ENCODE results near the gene LMAN1. TPM values are rescaled to one million over a fixed set of nuclear protein-coding genes. Genes with fewer than 3 reads are reported as not detected.
A peak's percentile ranks its signal among the peaks of the same experiment; 100 is the strongest.

LMAN1 gene
- total and polyA plus RNA-seq, 2 of the 13 experiments (the other 11 are each of a cell fraction or from before 2014, with no cell fraction given): 127 to 131 TPM

- TF ChIP-seq ZBED4 (CRISPR knock-in tag; IDR thresholded peaks at IDR 0.05; ENCODE audit: borderline replicate concordance): no peak
- TF ChIP-seq PITX1 (CRISPR knock-in tag; IDR thresholded peaks at IDR 0.05): 0 out of 2 replicates have a peak, but pooled peaks have one; percentile 13
- no peak for TF ChIP-seq ZFP41 (CRISPR knock-in tag; IDR thresholded peaks at IDR 0.05; ENCODE audit: borderline replicate concordance)
- no peak for TF ChIP-seq BRF2 (CRISPR knock-in tag; IDR thresholded peaks at IDR 0.05)
- no peak for TF ChIP-seq ZSCAN9 (CRISPR knock-in tag; IDR thresholded peaks at IDR 0.05; ENCODE audit: borderline replicate concordance)
- peak; percentile 72 for TF ChIP-seq ZMYM4 (CRISPR knock-in tag; IDR thresholded peaks at IDR 0.05)
- TF ChIP-seq EP300 (IDR thresholded peaks at IDR 0.05; ENCODE audit: low read depth in 2 of 2, low read length in 2 of 2): no peak
- TF ChIP-seq EP300 (CRISPR knock-in tag; IDR thresholded peaks at IDR 0.05; ENCODE audit: borderline replicate concordance): no peak
- TF ChIP-seq ZBTB3 (CRISPR knock-in tag; IDR thresholded peaks at IDR 0.05; ENCODE audit: borderline replicate concordance, low read depth): no peak
- TF ChIP-seq MXI1 (IDR thresholded peaks at IDR 0.05; ENCODE audit: borderline replicate concordance, low read depth, low read length): peak; percentile 36; the same call in 1 of the 3 replicates
- no peak for TF ChIP-seq POLR2G (IDR thresholded peaks at IDR 0.05; ENCODE audit: low read depth, low read length)
- TF ChIP-seq IKZF5 (CRISPR knock-in tag; IDR thresholded peaks at IDR 0.05): no peak
- TF ChIP-seq, protein P1, sequence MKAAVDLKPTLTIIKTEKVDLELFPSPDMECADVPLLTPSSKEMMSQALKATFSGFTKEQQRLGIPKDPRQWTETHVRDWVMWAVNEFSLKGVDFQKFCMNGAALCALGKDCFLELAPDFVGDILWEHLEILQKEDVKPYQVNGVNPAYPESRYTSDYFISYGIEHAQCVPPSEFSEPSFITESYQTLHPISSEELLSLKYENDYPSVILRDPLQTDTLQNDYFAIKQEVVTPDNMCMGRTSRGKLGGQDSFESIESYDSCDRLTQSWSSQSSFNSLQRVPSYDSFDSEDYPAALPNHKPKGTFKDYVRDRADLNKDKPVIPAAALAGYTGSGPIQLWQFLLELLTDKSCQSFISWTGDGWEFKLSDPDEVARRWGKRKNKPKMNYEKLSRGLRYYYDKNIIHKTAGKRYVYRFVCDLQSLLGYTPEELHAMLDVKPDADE (CRISPR knock-in tag; IDR thresholded peaks at IDR 0.05): no peak
- TF ChIP-seq SMAD9 (CRISPR knock-in tag; IDR thresholded peaks at IDR 0.05): no peak
- peak; percentile 45; the same call in 1 of the 2 replicates for TF ChIP-seq ZFX (CRISPR knock-in tag; IDR thresholded peaks at IDR 0.05; ENCODE audit: low read depth)
- no peak for TF ChIP-seq ZNF30 (CRISPR knock-in tag; IDR thresholded peaks at IDR 0.05)
- TF ChIP-seq ZBTB8A (CRISPR knock-in tag; IDR thresholded peaks at IDR 0.05; ENCODE audit: borderline replicate concordance, low read depth): no peak
- no peak for TF ChIP-seq ZNF552 (CRISPR knock-in tag; IDR thresholded peaks at IDR 0.05; ENCODE audit: borderline replicate concordance)
- no peak for TF ChIP-seq NFRKB (IDR thresholded peaks at IDR 0.05)
- no peak for TF ChIP-seq FIP1L1 (IDR thresholded peaks at IDR 0.05; ENCODE audit: borderline replicate concordance, insufficient read depth, low read depth, low read length)
- no peak for TF ChIP-seq ZNF788 (CRISPR knock-in tag; IDR thresholded peaks at IDR 0.05; ENCODE audit: borderline replicate concordance)
- TF ChIP-seq ZNF850 (CRISPR knock-in tag; conservative IDR thresholded peaks at IDR 0.05): no peak
- no peak for TF ChIP-seq HMG20B (CRISPR knock-in tag; conservative IDR thresholded peaks at IDR 0.05)
- peak; percentile 71 for TF ChIP-seq SALL1 (CRISPR knock-in tag; IDR thresholded peaks at IDR 0.05)
These were observed 43.5 kb upstream of the LMAN1 start (continued) for GRCh38 chr18:59402432-59403090.
